Measurements from ENCODE around the gene DNAJC8.

- TF ChIP-seq, protein P1, sequence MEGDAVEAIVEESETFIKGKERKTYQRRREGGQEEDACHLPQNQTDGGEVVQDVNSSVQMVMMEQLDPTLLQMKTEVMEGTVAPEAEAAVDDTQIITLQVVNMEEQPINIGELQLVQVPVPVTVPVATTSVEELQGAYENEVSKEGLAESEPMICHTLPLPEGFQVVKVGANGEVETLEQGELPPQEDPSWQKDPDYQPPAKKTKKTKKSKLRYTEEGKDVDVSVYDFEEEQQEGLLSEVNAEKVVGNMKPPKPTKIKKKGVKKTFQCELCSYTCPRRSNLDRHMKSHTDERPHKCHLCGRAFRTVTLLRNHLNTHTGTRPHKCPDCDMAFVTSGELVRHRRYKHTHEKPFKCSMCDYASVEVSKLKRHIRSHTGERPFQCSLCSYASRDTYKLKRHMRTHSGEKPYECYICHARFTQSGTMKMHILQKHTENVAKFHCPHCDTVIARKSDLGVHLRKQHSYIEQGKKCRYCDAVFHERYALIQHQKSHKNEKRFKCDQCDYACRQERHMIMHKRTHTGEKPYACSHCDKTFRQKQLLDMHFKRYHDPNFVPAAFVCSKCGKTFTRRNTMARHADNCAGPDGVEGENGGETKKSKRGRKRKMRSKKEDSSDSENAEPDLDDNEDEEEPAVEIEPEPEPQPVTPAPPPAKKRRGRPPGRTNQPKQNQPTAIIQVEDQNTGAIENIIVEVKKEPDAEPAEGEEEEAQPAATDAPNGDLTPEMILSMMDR (conservative IDR thresholded peaks at IDR 0.05 in 1 of 2, IDR thresholded peaks at IDR 0.05 in 1 of 2; ENCODE audit: extremely low read depth in 1 of 2, insufficient read depth in 1 of 2, low read depth in 1 of 2, low read length in 2 of 2) = no peak
- no peak for TF ChIP-seq EZH2 (IDR thresholded peaks at IDR 0.05; ENCODE audit: borderline replicate concordance, low read length)
Measured at GRCh38 chr1:28281608-28282425, 49.0 kb upstream of the DNAJC8 start.

All from mammary epithelial cell (primary cell).